Measurements from ENCODE around the gene RPS5.
A peak's percentile ranks its signal among the peaks of the same experiment; 100 is the strongest.
"Not testable (repeated sequence)": the region's sequence is repeated elsewhere in the genome, so short reads cannot be mapped to it uniquely, and the experiment has no call there.

The RPS5 gene

GRCh38 chr19:58386576-58387337 lies at the start of gene RPS5:
TSS of gene RPS5 (plus strand) at chr19:58387269. CDS start at chr19:58388138, 869 bp downstream.
- no peak for TF ChIP-seq CTCF (IDR thresholded peaks at IDR 0.05; ENCODE audit: low read depth, low read length)
- in situ Hi-C loops (cut with HindIII; ENCODE audit: low sequenced_read_pairs) = no loop called here
- DNase-seq (ENCODE audit: low read depth, low spot score) = peak; percentile 98
- peak within 1 kb of the TSS; percentile 98 for H3K4me3 ChIP-seq (ENCODE audit: low read depth, low read length)

- in situ Hi-C loops (cut with HindIII; ENCODE audit: low sequenced_read_pairs) = no loop called here
- TF ChIP-seq CTCF (IDR thresholded peaks at IDR 0.05; ENCODE audit: low read depth, low read length) = no peak
- H3K4me3 ChIP-seq (ENCODE audit: low read depth, low read length) = no peak overlapping the region
- no peak for DNase-seq (ENCODE audit: low read depth, low spot score)
Measured at GRCh38 chr19:58338336-58338735, 48.7 kb upstream of the RPS5 start.

- H3K4me3 ChIP-seq (ENCODE audit: low read depth, low read length) = no peak overlapping the region
- TF ChIP-seq CTCF (IDR thresholded peaks at IDR 0.05; ENCODE audit: low read depth, low read length) = no peak
- DNase-seq (ENCODE audit: low read depth, low spot score) = no peak
- in situ Hi-C loops (cut with HindIII; ENCODE audit: low sequenced_read_pairs) = no loop called here
Measured at GRCh38 chr19:58338825-58339558, 48.1 kb upstream of the RPS5 start.

- TF ChIP-seq CTCF (IDR thresholded peaks at IDR 0.05; ENCODE audit: low read depth, low read length) = no peak
- no peak for DNase-seq (ENCODE audit: low read depth, low spot score)
- H3K4me3 ChIP-seq (ENCODE audit: low read depth, low read length) = no peak overlapping the region
- in situ Hi-C loops (cut with HindIII; ENCODE audit: low sequenced_read_pairs) = no loop called here
Measured at GRCh38 chr19:58345558-58345957, 41.5 kb upstream of the RPS5 start.

- DNase-seq (ENCODE audit: low read depth, low spot score) = peak; percentile 73
- TF ChIP-seq CTCF (IDR thresholded peaks at IDR 0.05; ENCODE audit: low read depth, low read length) = no peak
- in situ Hi-C loops (cut with HindIII; ENCODE audit: low sequenced_read_pairs) = no loop called here
- peak overlapping the region; percentile 71 for H3K4me3 ChIP-seq (ENCODE audit: low read depth, low read length)
Measured at GRCh38 chr19:58346961-58347929, 39.8 kb upstream of the RPS5 start.

GRCh38 chr19:58348080-58348479 lies 39.0 kb upstream of the RPS5 start:
- in situ Hi-C loops (cut with HindIII; ENCODE audit: low sequenced_read_pairs); DNase-seq (ENCODE audit: low read depth, low spot score): not testable (repeated sequence)
- peak overlapping the region; percentile 71 for H3K4me3 ChIP-seq (ENCODE audit: low read depth, low read length)

Data from astrocyte of the spinal cord (primary cell).